ENCODE data around the gene SEC23B. TPM values are rescaled to one million over a fixed set of nuclear protein-coding genes. Genes with fewer than 3 reads are reported as not detected.

SEC23B gene
- total and polyA plus RNA-seq, 2 of the 13 experiments (the other 11 are each of a cell fraction or from before 2014, with no cell fraction given): 114 to 120 TPM

- peak; percentile 41 for TF ChIP-seq ARID5B (CRISPR knock-in tag; IDR thresholded peaks at IDR 0.05)
- 0 out of 2 replicates have a peak, but pooled peaks have one; percentile 96 for TF ChIP-seq FOXO4 (CRISPR knock-in tag; conservative IDR thresholded peaks at IDR 0.05)
- TF ChIP-seq MXD3 (CRISPR knock-in tag; IDR thresholded peaks at IDR 0.05): peak; percentile 87; the same call in 1 of the 2 replicates
- TF ChIP-seq ZBTB25 (CRISPR knock-in tag; IDR thresholded peaks at IDR 0.05): no peak
- TF ChIP-seq NFE2 (CRISPR knock-in tag; IDR thresholded peaks at IDR 0.05): 0 out of 2 replicates have a peak, but pooled peaks have one; percentile 22
- peak; percentile 11; the same call in 1 of the 2 replicates for TF ChIP-seq ZNF414 (CRISPR knock-in tag; IDR thresholded peaks at IDR 0.05)
- no peak; the same call in 1 of the 2 replicates for TF ChIP-seq ZNF816 (CRISPR knock-in tag; IDR thresholded peaks at IDR 0.05; ENCODE audit: borderline replicate concordance)
- TF ChIP-seq ATM (IDR thresholded peaks at IDR 0.05; ENCODE audit: borderline replicate concordance): no peak
- peak; percentile 97; the same call in 1 of the 2 replicates for TF ChIP-seq ZNF547 (CRISPR knock-in tag; IDR thresholded peaks at IDR 0.05)
- 0 out of 2 replicates have a peak, but pooled peaks have one; percentile 14 for TF ChIP-seq CAMTA2 (CRISPR knock-in tag; IDR thresholded peaks at IDR 0.05; ENCODE audit: borderline replicate concordance)
- 0 out of 2 replicates have a peak, but pooled peaks have one; percentile 1 for TF ChIP-seq ARHGAP35 (CRISPR knock-in tag; IDR thresholded peaks at IDR 0.05; ENCODE audit: borderline replicate concordance)
- peak; percentile 68; the same call in 1 of the 2 replicates for TF ChIP-seq MAZ (IDR thresholded peaks at IDR 0.05; ENCODE audit: borderline replicate concordance, low read depth, low read length)
- peak; percentile 90 for TF ChIP-seq MAZ (CRISPR knock-in tag; IDR thresholded peaks at IDR 0.05; ENCODE audit: low read depth)
- TF ChIP-seq NR2F1 (CRISPR knock-in tag; IDR thresholded peaks at IDR 0.05): peak in 1 of 2 experiments; percentile 66; a peak in 2 of 4 replicates
- TF ChIP-seq AKAP8 (CRISPR knock-in tag; IDR thresholded peaks at IDR 0.05): no peak; the same call in 1 of the 2 replicates
- no peak for TF ChIP-seq JUNB (CRISPR knock-in tag; IDR thresholded peaks at IDR 0.05; ENCODE audit: borderline replicate concordance)
- no peak for TF ChIP-seq RORA (CRISPR knock-in tag; IDR thresholded peaks at IDR 0.05)
- TF ChIP-seq NR0B2 (CRISPR knock-in tag; IDR thresholded peaks at IDR 0.05): peak; percentile 62; the same call in 1 of the 2 replicates
Measured at GRCh38 chr20:18587665-18588573, 80.2 kb downstream of the SEC23B start, which contains the start of gene DTD1 (continued).
